Breast epithelium (tissue), 4 donors: Measurements from ENCODE around the gene KDM4C. TPM values are rescaled to one million over a fixed set of nuclear protein-coding genes. Genes with fewer than 3 reads are reported as not detected.

ENCODE experiments used
- DNase-seq, 2 donors: peaks; one replicate each; pipeline ENCODE4 v3.0.0-alpha.2; 2019; ENCODE audit warnings: low spot score in 2 of 2
- H3K27ac ChIP-seq, 2 donors: fragments of 200-600 bp; sonication (generic) in 1 of 2; one replicate each; pipeline ENCODE4 v1.5.1; 2016 to 2019; ENCODE audit warnings: mild to moderate bottlenecking in 1 of 2
- H3K27me3 ChIP-seq, 2 donors: fragments of 200-600 bp; sonication (generic) in 1 of 2; one replicate each; pipeline versions ENCODE4 v1.5.1 to v1.6.0; 2017 to 2019; ENCODE audit warnings: control low read depth in 1 of 2, mild to moderate bottlenecking in 1 of 2
- H3K36me3 ChIP-seq: fragments of 200-600 bp; one replicate; pipeline ENCODE4 v1.5.1; 2019
- H3K4me1 ChIP-seq, 2 donors: fragments of 200-600 bp; sonication (generic); one replicate each; pipeline ENCODE4 v1.5.1; 2016 to 2019; ENCODE audit warnings: control low read depth in 1 of 2
- H3K4me3 ChIP-seq, 3 donors: fragments of 200-600 bp; sonication (generic); 1 replicate in 2 of 3; 2 replicates in 1 of 3; pipeline ENCODE4 v1.5.1; 2016 to 2019; ENCODE audit warnings: mild to moderate bottlenecking in 3 of 3, moderate library complexity in 2 of 3
- H3K9me3 ChIP-seq, 2 donors: fragments of 200-600 bp; sonication (generic) in 1 of 2; one replicate each; pipeline ENCODE4 v1.5.1; 2016 to 2019; ENCODE audit warnings: control low read depth in 1 of 2
- CTCF ChIP-seq, 3 donors: fragments of 450-650 bp; IDR thresholded peaks; one replicate each; pipeline ENCODE4 v1.5.1; 2016 to 2017; ENCODE audit warnings: antibody characterized with exemption in 3 of 3, mild to moderate bottlenecking in 3 of 3, moderate library complexity in 3 of 3
- POLR2A ChIP-seq: fragments of 450-650 bp; IDR thresholded peaks from one replicate; pipeline ENCODE4 v1.6.1; 2016; ENCODE audit warnings: antibody characterized with exemption, mild to moderate bottlenecking, moderate library complexity
- POLR2AphosphoS5 ChIP-seq, 3 donors: sonication (generic); formaldehyde crosslinking; IDR thresholded peaks; one replicate each; pipeline ENCODE4 v1.6.1; 2017; ENCODE audit warnings: antibody characterized with exemption in 3 of 3
- intact Hi-C: fragments of 100-400 bp; cut with DNase I; formaldehyde crosslinking; loops from one replicate; pipeline ENCODE4 v1.15.1; 2023; ENCODE audit warnings: low total_unique reads
- total RNA-seq, 3 donors: library from RNA; depleted of rRNA; stranded (reverse); fragments of >200 nt; gene quantifications; one replicate each; pipeline ENCODE4 v1.1.0, GENCODE V29; 2016

Gene KDM4C
- total RNA-seq, 3 donors from 2014 or later = 37.8 to 80.9 (median 60.0) TPM

- no peaks in the 10 kb centered on the region for H3K36me3 ChIP-seq
Observed at GRCh38 chr9:6986141-6986815, 228.5 kb downstream of the KDM4C start.

GRCh38 chr9:6987381-6987780 is 229.6 kb downstream of the KDM4C start:
- H3K36me3 ChIP-seq = no peaks in the 10 kb centered on the region
- no peaks in the 10 kb centered on the region for H3K27me3 ChIP-seq
- H3K9me3 ChIP-seq = no peaks in the 10 kb centered on the region
- DNase-seq = no peak
- H3K27ac ChIP-seq = no peak overlapping the region
- TF ChIP-seq POLR2A = no peak
- TF ChIP-seq CTCF (IDR thresholded peaks at IDR 0.05) = no peak
- no peak for TF ChIP-seq POLR2AphosphoS5 (IDR thresholded peaks at IDR 0.05)
- H3K4me1 ChIP-seq = no peaks in the 10 kb centered on the region
- H3K4me3 ChIP-seq = no peak overlapping the region
- intact Hi-C loops = no loop called here

More at GRCh38 chr9:6986141-6986815, 228.5 kb downstream of the KDM4C start:
- Histone ChIP-seq H3K4me1 (no peaks in the 10 kb centered on the region), H3K4me3 (no peak overlapping the region), H3K9me3 (no peaks in the 10 kb centered on the region), H3K27ac (no peak overlapping the region), H3K27me3 (no peaks in the 10 kb centered on the region)
- TF ChIP-seq POLR2AphosphoS5 (IDR thresholded peaks at IDR 0.05) (no peak), POLR2A (no peak), CTCF (IDR thresholded peaks at IDR 0.05) (no peak)
- intact Hi-C loops = no loop called here
- no peak for DNase-seq

GRCh38 chr9:6991418-6991817 is 233.6 kb downstream of the KDM4C start:
- TF ChIP-seq POLR2A (no peak), CTCF (IDR thresholded peaks at IDR 0.05) (no peak), POLR2AphosphoS5 (IDR thresholded peaks at IDR 0.05) (no peak)
- Histone ChIP-seq H3K4me3 (no peak overlapping the region), H3K27me3 (no peaks in the 10 kb centered on the region), H3K36me3 (no peaks in the 10 kb centered on the region), H3K9me3 (no peaks in the 10 kb centered on the region), H3K4me1 (no peaks in the 10 kb centered on the region), H3K27ac (no peak overlapping the region)
- intact Hi-C loops = no loop called here
- no peak for DNase-seq

- Histone ChIP-seq H3K4me1 (no peaks in the 10 kb centered on the region), H3K9me3 (no peaks in the 10 kb centered on the region), H3K4me3 (no peak overlapping the region), H3K27ac (no peak overlapping the region), H3K27me3 (no peaks in the 10 kb centered on the region), H3K36me3 (no peaks in the 10 kb centered on the region)
- DNase-seq = no peak
- intact Hi-C loops = no loop called here
- TF ChIP-seq POLR2AphosphoS5 (IDR thresholded peaks at IDR 0.05) (no peak), POLR2A (no peak), CTCF (IDR thresholded peaks at IDR 0.05) (no peak)
Observed at GRCh38 chr9:6996061-6996854, 238.5 kb downstream of the KDM4C start.

GRCh38 chr9:6997330-6997729 is 239.6 kb downstream of the KDM4C start:
- Histone ChIP-seq H3K27ac (no peak overlapping the region), H3K36me3 (no peaks in the 10 kb centered on the region), H3K4me3 (no peak overlapping the region), H3K9me3 (no peaks in the 10 kb centered on the region), H3K4me1 (no peaks in the 10 kb centered on the region), H3K27me3 (no peaks in the 10 kb centered on the region)
- TF ChIP-seq POLR2AphosphoS5 (IDR thresholded peaks at IDR 0.05) (no peak), POLR2A (no peak), CTCF (IDR thresholded peaks at IDR 0.05) (no peak)
- DNase-seq = no peak
- intact Hi-C loops = no loop called here
